Omental fat pad (tissue), 4 donors: Measurements from ENCODE around the gene HHATL. TPM values are rescaled to one million over a fixed set of nuclear protein-coding genes. Genes with fewer than 3 reads are reported as not detected.

Source experiments
- ATAC-seq: fragments of 150-250 bp; one replicate; pipeline ENCODE4 v1.9.1; 2016; ENCODE audit warnings: mild to moderate bottlenecking, moderate library complexity; ENCODE audit not compliant: low FRiP score
- DNase-seq: peaks from one replicate; pipeline ENCODE4 v3.0.0-alpha.2; 2019; ENCODE audit warnings: low spot score
- CTCF ChIP-seq, 3 donors: fragments of 450-650 bp; IDR thresholded peaks; one replicate each; pipeline ENCODE4 v1.5.1; 2016 to 2017; ENCODE audit warnings: antibody characterized with exemption in 3 of 3, mild to moderate bottlenecking in 3 of 3, moderate library complexity in 2 of 3
- total RNA-seq, 4 donors: library from RNA; depleted of rRNA; stranded (reverse); fragments of >200 nt; gene quantifications; one replicate each; pipeline ENCODE4 v1.1.0, GENCODE V29; 2016

Gene HHATL
- total RNA-seq, 4 donors from 2014 or later, result not detected

- DNase-seq (no peak), ATAC-seq (no peak)
- TF ChIP-seq CTCF (IDR thresholded peaks at IDR 0.05), result no peak
Measured at GRCh38 chr3:42746455-42747450, 44.2 kb upstream of the HHATL start.

DNA sequence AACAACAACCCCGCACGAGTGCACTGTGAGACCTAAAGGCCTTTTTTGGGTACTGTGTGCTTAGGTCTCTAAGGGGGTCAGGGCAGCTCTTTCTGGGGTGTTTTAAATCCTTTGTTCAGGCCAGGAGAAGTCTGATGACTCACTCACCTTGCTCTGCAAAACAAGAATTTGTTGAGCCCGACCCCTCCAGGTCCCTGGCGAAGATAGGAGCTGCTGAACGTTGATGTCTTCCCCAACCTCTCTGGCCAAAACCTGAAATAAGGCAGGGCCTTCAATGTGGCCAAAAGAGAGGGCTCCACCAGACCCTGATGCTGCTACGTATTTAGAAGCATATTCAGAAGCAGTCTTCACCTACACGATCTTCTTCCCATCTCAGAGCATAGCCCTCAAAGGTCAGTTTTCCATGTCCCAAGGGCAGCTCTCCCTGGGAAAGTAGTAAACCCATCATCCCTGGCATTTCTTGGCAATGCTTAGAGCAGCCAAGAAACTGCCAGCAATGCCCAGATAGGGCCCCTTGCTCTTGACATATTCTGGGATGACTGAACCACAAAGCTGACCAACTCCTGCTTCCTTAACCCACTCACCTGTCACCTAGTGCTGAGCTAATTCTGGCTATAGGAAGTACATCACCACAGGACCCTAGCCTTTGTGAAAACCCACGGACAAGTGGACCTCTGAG lies 43.3 kb upstream of the HHATL start:
- TF ChIP-seq CTCF (IDR thresholded peaks at IDR 0.05), result no peak
- ATAC-seq (no peak), DNase-seq (no peak)

DNA sequence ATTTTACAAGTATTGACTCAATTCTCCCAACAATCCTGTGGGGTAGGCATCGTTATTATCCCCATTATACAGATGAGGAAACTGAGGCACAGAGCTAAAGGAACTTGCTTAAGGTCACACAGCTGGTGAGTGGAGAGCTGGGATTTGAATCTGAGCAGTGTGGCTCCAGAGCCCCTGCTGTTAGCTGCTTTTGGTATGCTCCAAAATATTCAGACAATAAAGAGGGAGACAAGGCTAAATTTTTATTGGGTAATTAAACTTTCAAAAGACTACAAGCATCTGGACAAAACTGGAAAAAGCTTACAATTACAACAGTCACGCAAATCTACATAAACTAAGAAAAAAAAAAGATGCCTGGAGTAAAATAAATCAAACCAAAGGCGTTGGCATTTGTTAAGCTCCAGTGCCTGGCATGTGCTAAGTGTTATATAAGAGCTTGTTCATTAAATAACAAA lies 42.7 kb upstream of the HHATL start:
- DNase-seq, result no peak
- TF ChIP-seq CTCF (IDR thresholded peaks at IDR 0.05), result no peak
- ATAC-seq, result no peak

DNA sequence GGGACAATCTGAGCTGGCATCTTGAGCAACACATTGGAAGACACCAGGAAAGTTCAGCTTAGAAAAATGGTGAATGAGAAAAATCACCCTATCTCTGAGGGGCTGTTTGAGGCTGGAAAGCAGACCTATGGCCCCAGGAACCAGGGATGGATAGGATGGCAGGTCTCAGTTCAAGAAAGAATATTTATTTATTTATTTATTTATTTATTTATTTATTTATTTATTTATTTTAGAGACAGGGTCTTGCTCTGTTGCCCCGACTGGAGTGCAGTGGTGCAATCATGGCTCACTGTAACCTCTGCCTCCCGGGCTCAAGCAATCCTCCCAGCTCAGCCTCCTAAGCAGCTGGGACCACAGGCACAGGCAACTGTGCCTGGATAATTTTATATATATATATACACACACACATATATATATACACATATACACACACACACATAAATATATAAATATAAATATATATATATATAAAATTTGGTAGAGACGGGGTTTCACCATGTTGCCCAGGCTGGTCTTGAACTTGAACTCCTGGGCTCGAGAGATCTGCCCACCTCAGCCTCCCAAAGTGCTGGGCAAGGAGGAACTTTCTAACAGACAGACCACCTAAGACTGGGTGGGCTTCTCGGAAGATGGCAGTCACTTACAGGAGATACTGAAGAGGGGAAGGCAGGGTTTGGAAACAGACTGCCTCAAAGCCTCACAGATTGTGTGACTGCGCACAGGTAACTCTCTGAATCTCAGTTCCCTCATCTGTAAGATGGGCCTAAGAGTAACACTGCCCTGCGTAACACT lies 40.8 kb upstream of the HHATL start:
- DNase-seq, result no peak

GRCh38 chr3:42742688-42743087 lies 40.1 kb upstream of the HHATL start:
- no peak for ATAC-seq
- TF ChIP-seq CTCF (IDR thresholded peaks at IDR 0.05), result no peak
- DNase-seq, result no peak

More for the DNA sequence above, 40.8 kb upstream of the HHATL start:
- ATAC-seq, result no peak
- no peak for TF ChIP-seq CTCF (IDR thresholded peaks at IDR 0.05)

- ATAC-seq, result no peak
- DNase-seq, result no peak
Measured at GRCh38 chr3:42742259-42742658, 39.7 kb upstream of the HHATL start.

More at GRCh38 chr3:42742259-42742658, 39.7 kb upstream of the HHATL start:
- no peak for TF ChIP-seq CTCF (IDR thresholded peaks at IDR 0.05)
